HUES48 (cell line): ENCODE results near the gene EIF2S2.
"Not testable (repeated sequence)": the region's sequence is repeated elsewhere in the genome, so short reads cannot be mapped to it uniquely, and the experiment has no call there.

Experiments used
- H3K27ac ChIP-seq: one replicate; pipeline ENCODE4 v1.7.0; 2013; ENCODE audit warnings: low read depth, low read length, inconsistent platforms
- H3K27me3 ChIP-seq: 2 replicates; pipeline ENCODE4 v1.6.1; 2013; ENCODE audit warnings: mild to moderate bottlenecking, low read length; ENCODE audit not compliant: control insufficient read depth, insufficient read depth
- H3K36me3 ChIP-seq: 2 replicates; pipeline ENCODE4 v1.6.1; 2013; ENCODE audit warnings: low read length; ENCODE audit not compliant: control insufficient read depth, insufficient read depth
- H3K4me1 ChIP-seq: 2 replicates; pipeline ENCODE4 v1.6.1; 2013; ENCODE audit warnings: mild to moderate bottlenecking, low read length; ENCODE audit not compliant: control insufficient read depth, insufficient read depth
- H3K4me3 ChIP-seq: 2 replicates; pipeline ENCODE4 v1.5.1; 2013; ENCODE audit warnings: mild to moderate bottlenecking, low read depth, low read length
- H3K9ac ChIP-seq: 2 replicates; pipeline ENCODE4 v1.6.1; 2013; ENCODE audit warnings: mild to moderate bottlenecking, low read depth, low read length, moderate library complexity
- H3K9me3 ChIP-seq: 2 replicates; pipeline ENCODE4 v1.6.1; 2013; ENCODE audit warnings: low read length; ENCODE audit not compliant: control insufficient read depth, insufficient read depth

The EIF2S2 gene

GRCh38 chr20:34111702-34112599, at the start of gene EIF2S2:
Gene EIF2S2 (minus strand): TSS chr20:34112243. CDS start chr20:34112110, 133 bp downstream.
- no peaks in the 10 kb centered on the region for H3K9me3 ChIP-seq
- H3K4me1 ChIP-seq: peaks cover 15% of the 10 kb centered on the region
- H3K27me3 ChIP-seq: no peaks in the 10 kb centered on the region
- H3K27ac ChIP-seq: peak within 1 kb of the TSS; percentile 97
- H3K4me3 ChIP-seq: peak within 1 kb of the TSS; percentile 96
- peaks cover 22% of the 10 kb centered on the region for H3K36me3 ChIP-seq
- H3K9ac ChIP-seq: peak within 1 kb of the TSS; percentile 99

- H3K9me3 ChIP-seq, H3K27ac ChIP-seq, H3K36me3 ChIP-seq, H3K27me3 ChIP-seq, H3K9ac ChIP-seq, H3K4me3 ChIP-seq: not testable (repeated sequence)
- H3K4me1 ChIP-seq: peaks cover 14% of the 10 kb centered on the region; the same call in 1 of the 2 replicates
These were observed 45.7 kb upstream of the EIF2S2 start for GRCh38 chr20:34157697-34158096.

- Histone ChIP-seq H3K4me1 (peaks cover 14% of the 10 kb centered on the region; the same call in 1 of the 2 replicates), H3K36me3 (no peaks in the 10 kb centered on the region), H3K27me3 (no peaks in the 10 kb centered on the region), H3K9ac (no peak overlapping the region), H3K27ac (no peak overlapping the region), H3K9me3 (no peaks in the 10 kb centered on the region), H3K4me3 (no peak overlapping the region)
These were observed 43.8 kb upstream of the EIF2S2 start for GRCh38 chr20:34155836-34156235.

- H3K4me3 ChIP-seq, H3K9ac ChIP-seq, H3K27ac ChIP-seq, H3K9me3 ChIP-seq, H3K27me3 ChIP-seq, H3K36me3 ChIP-seq: not testable (repeated sequence)
- H3K4me1 ChIP-seq: peaks cover 14% of the 10 kb centered on the region; the same call in 1 of the 2 replicates
These were observed 41.1 kb upstream of the EIF2S2 start for GRCh38 chr20:34153169-34153568.

- not testable (repeated sequence) for H3K27ac ChIP-seq, H3K36me3 ChIP-seq, H3K27me3 ChIP-seq, H3K9me3 ChIP-seq, H3K9ac ChIP-seq, H3K4me3 ChIP-seq
- peaks cover 14% of the 10 kb centered on the region; the same call in 1 of the 2 replicates for H3K4me1 ChIP-seq
These were observed 40.0 kb upstream of the EIF2S2 start for GRCh38 chr20:34152073-34152472.

- H3K27ac ChIP-seq: no peak overlapping the region
- H3K9ac ChIP-seq: no peak overlapping the region
- peaks cover 8% of the 10 kb centered on the region; the same call in 1 of the 2 replicates for H3K4me1 ChIP-seq
- H3K27me3 ChIP-seq: no peaks in the 10 kb centered on the region
- no peak overlapping the region for H3K4me3 ChIP-seq
- H3K9me3 ChIP-seq: no peaks in the 10 kb centered on the region
- H3K36me3 ChIP-seq: no peaks in the 10 kb centered on the region
These were observed 38.4 kb upstream of the EIF2S2 start for GRCh38 chr20:34150306-34151000.

GRCh38 chr20:34145280-34145819, 33.3 kb upstream of the EIF2S2 start:
- Histone ChIP-seq H3K27ac (no peak overlapping the region), H3K4me3 (no peak overlapping the region), H3K36me3 (no peaks in the 10 kb centered on the region), H3K27me3 (no peaks in the 10 kb centered on the region), H3K9me3 (no peaks in the 10 kb centered on the region), H3K4me1 (no peaks in the 10 kb centered on the region), H3K9ac (no peak overlapping the region)

GRCh38 chr20:34143951-34144350, 31.9 kb upstream of the EIF2S2 start:
- Histone ChIP-seq H3K27ac (no peak overlapping the region), H3K4me3 (no peak overlapping the region), H3K36me3 (no peaks in the 10 kb centered on the region), H3K9ac (no peak overlapping the region), H3K4me1 (no peaks in the 10 kb centered on the region), H3K9me3 (no peaks in the 10 kb centered on the region), H3K27me3 (no peaks in the 10 kb centered on the region)

GRCh38 chr20:34142121-34142520, 30.1 kb upstream of the EIF2S2 start:
- Histone ChIP-seq H3K36me3 (no peaks in the 10 kb centered on the region), H3K27me3 (no peaks in the 10 kb centered on the region), H3K9ac (no peak overlapping the region), H3K9me3 (no peaks in the 10 kb centered on the region), H3K27ac (no peak overlapping the region), H3K4me3 (no peak overlapping the region), H3K4me1 (no peaks in the 10 kb centered on the region)

GRCh38 chr20:34141293-34141692, 29.2 kb upstream of the EIF2S2 start:
- Histone ChIP-seq H3K27me3 (no peaks in the 10 kb centered on the region), H3K9me3 (no peaks in the 10 kb centered on the region), H3K4me1 (no peaks in the 10 kb centered on the region), H3K4me3 (no peak overlapping the region), H3K36me3 (no peaks in the 10 kb centered on the region), H3K27ac (no peak overlapping the region), H3K9ac (no peak overlapping the region)
